Transverse colon (tissue), 4 donors: Measurements from ENCODE around the gene FURIN. TPM values are rescaled to one million over a fixed set of nuclear protein-coding genes. Genes with fewer than 3 reads are reported as not detected.

Experiments
- DNase-seq: peaks from one replicate; pipeline ENCODE4 v3.0.0-alpha.2; 2019
- H3K27ac ChIP-seq, 4 donors: fragments of 200-600 bp; sonication (generic); 2 replicates each; pipeline ENCODE4 v1.5.1; 2016 to 2018; ENCODE audit warnings: inconsistent platforms in 4 of 4
- H3K27me3 ChIP-seq: fragments of 200-600 bp; sonication (generic); 2 replicates; pipeline ENCODE4 v1.5.1; 2017; ENCODE audit warnings: inconsistent platforms
- H3K36me3 ChIP-seq, 4 donors: fragments of 200-600 bp; sonication (generic); 2 replicates each; pipeline ENCODE4 v1.5.1; 2017 to 2019; ENCODE audit warnings: inconsistent platforms in 4 of 4
- H3K4me1 ChIP-seq, 4 donors: fragments of 200-600 bp; sonication (generic); 2 replicates each; pipeline ENCODE4 v1.5.1; 2017 to 2020; ENCODE audit warnings: inconsistent platforms in 4 of 4
- H3K4me3 ChIP-seq, 4 donors: fragments of 200-600 bp; sonication (generic); 1 replicate in 1 of 4; 2 replicates in 3 of 4; pipeline versions ENCODE4 v1.5.1 to v1.6.1; 2017 to 2019; ENCODE audit warnings: inconsistent platforms in 4 of 4
- H3K9me3 ChIP-seq, 2 donors: fragments of 200-600 bp; sonication (generic); 2 replicates each; pipeline ENCODE4 v1.5.1; 2017 to 2019; ENCODE audit warnings: inconsistent platforms in 2 of 2
- CTCF ChIP-seq, 5 experiments: fragments of 200-600 bp in 3 of 5; fragments of 450-650 bp in 2 of 5; sonication (generic) in 3 of 5; IDR thresholded peaks; 1 replicate in 2 of 5; 2 replicates in 3 of 5; pipeline ENCODE4 v1.5.1; 2016 to 2017; ENCODE audit warnings: antibody characterized with exemption in 5 of 5, inconsistent platforms in 3 of 5, mild to moderate bottlenecking in 2 of 5, moderate library complexity in 1 of 5
- EP300 ChIP-seq: sonication (generic); formaldehyde crosslinking; IDR thresholded peaks from one replicate; pipeline ENCODE4 v1.6.1; 2017; ENCODE audit warnings: antibody characterized with exemption, low read depth
- POLR2A ChIP-seq: fragments of 450-650 bp; IDR thresholded peaks from one replicate; pipeline ENCODE4 v1.6.1; 2016; ENCODE audit warnings: antibody characterized with exemption, mild to moderate bottlenecking, moderate library complexity
- POLR2AphosphoS5 ChIP-seq, 3 donors: sonication (generic); formaldehyde crosslinking; IDR thresholded peaks; one replicate each; pipeline ENCODE4 v1.6.1; 2016; ENCODE audit warnings: antibody characterized with exemption in 3 of 3
- WGBS, 2 donors: methylation state at CpG; one replicate each; pipeline ENCODE4 v1.1.5; 2018; ENCODE audit warnings: low coverage in 1 of 2; 5-methylcytosine and 5-hydroxymethylcytosine counted together
- in situ Hi-C, 4 donors: fragments of 200-750 bp; cut with MboI; loops; one replicate each; pipeline versions ENCODE4 v1.15.0 to v1.15.1; 2017; ENCODE audit warnings: low sequenced_read_pairs in 3 of 4, low pct_ligation_motif_present in 1 of 4, low pct_unique_long_range_greater_than_20kb in 1 of 4
- intact Hi-C: fragments of 100-400 bp; cut with DNase I; formaldehyde crosslinking; loops from one replicate; pipeline ENCODE4 v1.15.1; 2023; ENCODE audit warnings: low total_unique reads
- small RNA-seq, 4 donors: library from RNA; depleted of rRNA; stranded (forward); fragments of <200 nt; gene quantifications; one replicate each; pipeline ENCODE3, GENCODE V24; 2016
- total RNA-seq, 4 donors: library from RNA; depleted of rRNA; stranded (reverse); fragments of >200 nt; gene quantifications; one replicate each; pipeline ENCODE4 v1.1.0, GENCODE V29; 2016

FURIN gene
- total RNA-seq, 4 donors from 2014 or later: 64.6 to 109 (median 80.6) TPM

- H3K36me3 ChIP-seq: no peaks in the 10 kb centered on the region
- intact Hi-C loops (no loop called here), in situ Hi-C loops (no loop called here)
- H3K4me3 ChIP-seq: peak overlapping the region in 3 of 4 donors; percentile 54 to 93 (median 83)
- 13% methylated on average over 5 of the region's 5 CpGs; no CpG with 5 or more reads in 1 of the 2 donors for WGBS, 2 donors
- no peak for DNase-seq
- H3K4me1 ChIP-seq: peaks cover 18 to 59% (median 41%) of the 10 kb centered on the region in 4 donors
- no peaks in the 10 kb centered on the region for H3K9me3 ChIP-seq
- TF ChIP-seq EP300: no peak
- TF ChIP-seq POLR2AphosphoS5 (IDR thresholded peaks at IDR 0.05): no peak
- no peak for TF ChIP-seq POLR2A
- TF ChIP-seq CTCF (IDR thresholded peaks at IDR 0.05): no peak
- peak overlapping the region; percentile 94 to 96 (median 95) for H3K27ac ChIP-seq
- H3K27me3 ChIP-seq: no peaks in the 10 kb centered on the region
These were observed 64.2 kb downstream of the FURIN start for GRCh38 chr15:90932660-90932991.

Small RNA genes lying within 50 kb of the gene (small RNA-seq; reads per million reads assigned to genes)
- gene RN7SL363P: 0 reads per million in 4 donors

Other genes with a start within 250 kb of the FURIN start
- 1 to 10 TPM; 1.5 to 6.4 (median 2.0) TPM for gene BLM, start 151.2 kb upstream of the FURIN start, total RNA-seq
- gene FES, start 15.9 kb downstream of the FURIN start, total RNA-seq: 10 to 100 TPM in 3 of 4 donors, 1 to 10 TPM in 1; 7.0 to 18.3 (median 14.0) TPM
- gene MAN2A2, start 34.7 kb downstream of the FURIN start, total RNA-seq: 100 to 1,000 TPM in 2 of 4 donors, 10 to 100 TPM in 2; 46.8 to 109 (median 86.4) TPM
- gene HDDC3, start 64.0 kb downstream of the FURIN start, total RNA-seq: 10 to 100 TPM; 13.8 to 21.8 (median 17.9) TPM
- gene UNC45A, start 66.7 kb downstream of the FURIN start, total RNA-seq: 100 to 1,000 TPM in 1 of 4 donors, 10 to 100 TPM in 3; 34.4 to 142 (median 52.9) TPM
- gene RCCD1, start 86.3 kb downstream of the FURIN start, total RNA-seq: 100 to 1,000 TPM in 1 of 4 donors, 10 to 100 TPM in 3; 13.1 to 438 (median 16.2) TPM
- 10 to 100 TPM in 3 of 4 donors, 1 to 10 TPM in 1; 8.1 to 58.0 (median 23.7) TPM for gene PRC1, start 125.9 kb downstream of the FURIN start, total RNA-seq
- gene VPS33B, start 154.0 kb downstream of the FURIN start, total RNA-seq: 10 to 100 TPM in 2 of 4 donors, 1 to 10 TPM in 2; 6.7 to 18.7 (median 10.8) TPM
- gene SV2B, start 231.7 kb downstream of the FURIN start, total RNA-seq: 10 to 100 TPM in 1 of 4 donors, 1 to 10 TPM in 2, under 1 TPM in 1; 0.27 to 10.3 (median 2.2) TPM